H9 (cell line): ENCODE results near the gene ZSCAN5C. TPM values are rescaled to one million over a fixed set of nuclear protein-coding genes. Genes with fewer than 3 reads are reported as not detected.

Source experiments
- DNase-seq: peaks from one replicate; pipeline ENCODE4 v3.0.0-alpha.2; 2017
- H2AFZ ChIP-seq: one replicate; pipeline ENCODE4 v1.6.1; 2013; ENCODE audit warnings: mild to moderate bottlenecking, low read length, control low read depth, moderate library complexity
- H2AK5ac ChIP-seq: 2 replicates; pipeline ENCODE4 v1.6.1; 2013; ENCODE audit warnings: low read length, control low read depth, mixed read lengths; ENCODE audit not compliant: insufficient read length
- H2BK120ac ChIP-seq: one replicate; pipeline ENCODE4 v1.6.1; 2013; ENCODE audit warnings: low read depth, mild to moderate bottlenecking, low read length, control low read depth, inconsistent platforms; ENCODE audit not compliant: poor library complexity, severe bottlenecking
- H2BK12ac ChIP-seq: 2 replicates; pipeline ENCODE4 v1.6.1; 2013; ENCODE audit warnings: low read length, control low read depth, mixed read lengths, low read depth; ENCODE audit not compliant: insufficient read length
- H2BK15ac ChIP-seq: 2 replicates; pipeline ENCODE4 v1.6.1; 2013; ENCODE audit warnings: low read depth, low read length, control low read depth
- H2BK20ac ChIP-seq: one replicate; pipeline ENCODE4 v1.6.1; 2013; ENCODE audit warnings: low read depth, mild to moderate bottlenecking, low read length, control low read depth, inconsistent platforms; ENCODE audit not compliant: poor library complexity, severe bottlenecking
- H2BK5ac ChIP-seq: 2 replicates; pipeline ENCODE4 v1.6.1; 2013; ENCODE audit warnings: low read length, control low read depth, mixed read lengths; ENCODE audit not compliant: insufficient read length
- H3K14ac ChIP-seq: 2 replicates; pipeline ENCODE4 v1.6.1; 2013; ENCODE audit warnings: low read length, control low read depth; ENCODE audit not compliant: insufficient read depth
- H3K18ac ChIP-seq: 2 replicates; pipeline ENCODE4 v1.6.1; 2013; ENCODE audit warnings: low read depth, mild to moderate bottlenecking, mixed read lengths, low read length, control low read depth; ENCODE audit not compliant: insufficient read length
- H3K23ac ChIP-seq: 2 replicates; pipeline ENCODE4 v1.6.1; 2013; ENCODE audit warnings: low read length, control low read depth, mixed read lengths, low read depth; ENCODE audit not compliant: insufficient read length
- H3K23me2 ChIP-seq: 2 replicates; pipeline ENCODE4 v1.6.1; 2013; ENCODE audit warnings: low read depth, mild to moderate bottlenecking, mixed read lengths, low read length, control low read depth; ENCODE audit not compliant: insufficient read length, poor library complexity, severe bottlenecking
- H3K27ac ChIP-seq: 2 replicates; pipeline ENCODE4 v1.5.1; 2013; ENCODE audit warnings: low read length, control low read depth, mixed read lengths, low read depth; ENCODE audit not compliant: insufficient read length
- H3K27me3 ChIP-seq: 2 replicates; pipeline ENCODE4 v1.6.1; 2013; ENCODE audit warnings: low read length, control low read depth, inconsistent platforms; ENCODE audit not compliant: insufficient read depth
- H3K4ac ChIP-seq: 2 replicates; pipeline ENCODE4 v1.6.1; 2013; ENCODE audit warnings: low read depth, mild to moderate bottlenecking, control low read depth, inconsistent platforms, low read length, moderate library complexity
- H3K4me1 ChIP-seq: 2 replicates; pipeline ENCODE4 v1.6.1; 2013; ENCODE audit warnings: low read length, control low read depth, inconsistent platforms; ENCODE audit not compliant: insufficient read depth
- H3K4me2 ChIP-seq: 2 replicates; pipeline ENCODE4 v1.6.1; 2013; ENCODE audit warnings: low read length, control low read depth, mixed read lengths; ENCODE audit not compliant: insufficient read length, insufficient read depth
- H3K56ac ChIP-seq: 2 replicates; pipeline ENCODE4 v1.6.1; 2013; ENCODE audit warnings: low read depth, mild to moderate bottlenecking, mixed read lengths, low read length, control low read depth; ENCODE audit not compliant: insufficient read length
- H3K79me1 ChIP-seq: 2 replicates; pipeline ENCODE4 v1.6.1; 2013; ENCODE audit warnings: low read depth, mild to moderate bottlenecking, moderate library complexity, low read length, control low read depth, inconsistent platforms; ENCODE audit not compliant: insufficient read depth, poor library complexity, severe bottlenecking
- H3K79me2 ChIP-seq: 2 replicates; pipeline ENCODE4 v1.6.1; 2013; ENCODE audit warnings: low read length, control low read depth, inconsistent platforms; ENCODE audit not compliant: insufficient read depth
- H3K9ac ChIP-seq: 2 replicates; pipeline ENCODE4 v1.6.1; 2013; ENCODE audit warnings: low read length, control low read depth, mixed read lengths; ENCODE audit not compliant: insufficient read length; ENCODE audit errors: extremely low read depth
- H3K9me3 ChIP-seq: one replicate; pipeline ENCODE4 v1.6.1; 2013; ENCODE audit warnings: low read depth, low read length, inconsistent platforms; ENCODE audit not compliant: control insufficient read depth
- H3T11ph ChIP-seq: one replicate; pipeline ENCODE4 v1.6.1; 2013; ENCODE audit warnings: mild to moderate bottlenecking, low read length, control low read depth, inconsistent platforms
- H4K20me1 ChIP-seq: one replicate; pipeline ENCODE4 v1.6.1; 2013; ENCODE audit not compliant: control insufficient read depth, insufficient read length, insufficient read depth
- H4K5ac ChIP-seq: 2 replicates; pipeline ENCODE4 v1.6.1; 2013; ENCODE audit warnings: low read depth, mild to moderate bottlenecking, mixed read lengths, low read length, control low read depth; ENCODE audit not compliant: insufficient read length
- H4K8ac ChIP-seq: replicated peaks from 2 replicates; pipeline ENCODE4 v1.6.1; 2013; ENCODE audit warnings: low read length, control low read depth, mixed read lengths, low read depth; ENCODE audit not compliant: insufficient read length
- H4K91ac ChIP-seq: 2 replicates; pipeline ENCODE4 v1.6.1; 2013; ENCODE audit warnings: low read depth, mild to moderate bottlenecking, moderate library complexity, mixed read lengths, low read length, control low read depth; ENCODE audit not compliant: insufficient read length
- H3K27ac Mint-ChIP-seq, 3 experiments: 2 replicates in 2 of 3; 3 replicates in 1 of 3; pipeline ENCODE4 v1.8.0; 2020 to 2021; ENCODE audit warnings: mixed read lengths in 3 of 3, mild to moderate bottlenecking in 1 of 3, moderate library complexity in 1 of 3
- H3K27me3 Mint-ChIP-seq: 2 replicates; pipeline ENCODE4 v1.8.0; 2021; ENCODE audit warnings: low read depth, mild to moderate bottlenecking, moderate library complexity, mixed read lengths
- H3K36me3 Mint-ChIP-seq, 3 experiments: 2 replicates in 2 of 3; 3 replicates in 1 of 3; pipeline ENCODE4 v1.8.0; 2020 to 2021; ENCODE audit warnings: low read depth in 3 of 3, mixed read lengths in 3 of 3; ENCODE audit not compliant: insufficient read depth in 1 of 3
- H3K4me1 Mint-ChIP-seq, 2 experiments: 2 replicates each; pipeline ENCODE4 v1.8.0; 2020; ENCODE audit warnings: mixed read lengths in 2 of 2
- H3K4me3 Mint-ChIP-seq, 2 experiments: 2 replicates in 1 of 2; 3 replicates in 1 of 2; pipeline ENCODE4 v1.8.0; 2020 to 2021; ENCODE audit warnings: mild to moderate bottlenecking in 2 of 2, mixed read lengths in 2 of 2, moderate library complexity in 1 of 2
- H3K9me3 Mint-ChIP-seq, 2 experiments: 2 replicates in 1 of 2; 3 replicates in 1 of 2; pipeline ENCODE4 v1.8.0; 2020; ENCODE audit warnings: mild to moderate bottlenecking in 2 of 2, mixed read lengths in 2 of 2, moderate library complexity in 1 of 2
- CTCF ChIP-seq: fragments of 200-600 bp; sonication (generic); conservative IDR thresholded peaks from 3 replicates; pipeline ENCODE4 v1.8.0; 2021; ENCODE audit warnings: antibody characterized with exemption, mild to moderate bottlenecking
- WGBS: extraction: QIAGEN DNeasy Blood & Tissue Kit; methylation state at CpG from one replicate; pipeline ENCODE4 v1.1.7; 2013; ENCODE audit warnings: missing lambda C conversion rate, low lambda C conversion rate, mixed read lengths; ENCODE audit not compliant: insufficient read length; ENCODE audit errors: extremely low coverage; 5-methylcytosine and 5-hydroxymethylcytosine counted together
- long read RNA-seq: library from polyadenylated mRNA; unstranded; transcript quantifications from one replicate; pipeline ENCODE4 v2.0.0, GENCODE V29; 2020
- total RNA-seq: library from RNA; stranded (reverse); gene quantifications from 2 replicates; pipeline ENCODE4 v1.2.1, GENCODE V29; 2021

Gene ZSCAN5C
- total RNA-seq = not detected in 2 replicates
- long read RNA-seq = 0 reads

GRCh38 chr19:56201973-56202372, at the start of gene ZSCAN5C:
ZSCAN5C (plus strand) TSS chr19:56202273; CDS start chr19:56205914, 3,641 bp downstream.
- Histone ChIP-seq H3K79me1 (no peaks in the 10 kb centered on the region), H3K27me3 (no peaks in the 10 kb centered on the region), H3T11ph (no peak within 1 kb of the TSS), H3K56ac (no peak within 1 kb of the TSS), H3K79me2 (no peaks in the 10 kb centered on the region), H3K4ac (no peak within 1 kb of the TSS), H2AK5ac (no peak within 1 kb of the TSS), H3K23me2 (no peaks in the 10 kb centered on the region), H4K5ac (no peak within 1 kb of the TSS), H4K91ac (no peak within 1 kb of the TSS), H4K8ac (no peak within 1 kb of the TSS), H2AFZ (no peak within 1 kb of the TSS), H3K27ac (no peak within 1 kb of the TSS), H2BK15ac (no peak within 1 kb of the TSS), H2BK5ac (no peak within 1 kb of the TSS), H3K14ac (no peak within 1 kb of the TSS), H3K9me3 (no peaks in the 10 kb centered on the region), H2BK20ac (no peak within 1 kb of the TSS), H3K4me2 (no peak within 1 kb of the TSS), H2BK12ac (no peak within 1 kb of the TSS), H3K9ac (no peak within 1 kb of the TSS), H2BK120ac (no peak within 1 kb of the TSS), H3K23ac (no peak within 1 kb of the TSS), H3K4me1 (no peaks in the 10 kb centered on the region), H4K20me1 (no peaks in the 10 kb centered on the region), H3K18ac (no peak within 1 kb of the TSS)
- Mint-ChIP-seq H3K9me3 (peaks cover 0 to 37% of the 10 kb centered on the region in 2 experiments; a peak in 2 of 5 replicates), H3K36me3 (no peaks in the 10 kb centered on the region), H3K4me1 (0 out of 4 replicates have a peak, but pooled peaks cover 0 to 5% of the 10 kb centered on the region in 2 experiments), H3K27me3 (peaks cover 36% of the 10 kb centered on the region), H3K27ac (no peak within 1 kb of the TSS), H3K4me3 (no peak within 1 kb of the TSS)
- TF ChIP-seq CTCF = no peak
- WGBS = no CpG with 5 or more reads among the region's 3 CpGs
- DNase-seq = no peak
